Colonic mucosa (tissue), 4 donors: Measurements from ENCODE around the gene SAMD3. TPM values are rescaled to one million over a fixed set of nuclear protein-coding genes. Genes with fewer than 3 reads are reported as not detected.

Experiments used
- DNase-seq: peaks from one replicate; pipeline ENCODE4 v3.0.0-alpha.2; 2020
- H3K27ac ChIP-seq: fragments of 200-600 bp; one replicate; pipeline ENCODE4 v1.8.0; 2021
- H3K27me3 ChIP-seq: fragments of 200-600 bp; one replicate; pipeline ENCODE4 v1.8.0; 2021
- H3K36me3 ChIP-seq: fragments of 200-600 bp; one replicate; pipeline ENCODE4 v1.8.0; 2021
- H3K4me1 ChIP-seq: fragments of 200-600 bp; one replicate; pipeline ENCODE4 v1.8.0; 2021; ENCODE audit warnings: mild to moderate bottlenecking
- H3K4me3 ChIP-seq: fragments of 200-600 bp; one replicate; pipeline ENCODE4 v1.8.0; 2021
- H3K9ac ChIP-seq, 2 donors: one replicate each; pipeline ENCODE4 v1.7.0; 2013; ENCODE audit warnings: control low read depth in 2 of 2, low read depth in 2 of 2, low read length in 2 of 2
- H3K9me3 ChIP-seq: fragments of 200-600 bp; one replicate; pipeline ENCODE4 v1.8.0; 2021
- intact Hi-C: fragments of 100-400 bp; cut with DNase I; formaldehyde crosslinking; loops from one replicate; pipeline ENCODE4 v1.14.1; 2022
- total RNA-seq, 2 donors: library from RNA; stranded (reverse); fragmentation: NEBNext Ultra II Directional in 1 of 2; extraction: Animal tissue kit (Norgen Biotek cat#: 25700) in 1 of 2; gene quantifications; one replicate each; pipeline ENCODE4 v1.2.1, GENCODE V29; 2021
- TF ChIP-seq, protein P1 (sequence below): fragments of 200-600 bp; IDR thresholded peaks from one replicate; pipeline ENCODE4 v1.8.0; 2022; ENCODE audit warnings: antibody characterized with exemption, mild to moderate bottlenecking
- donor health status: healthy.
- donor health status: DM: no; HTN: no; CAD: no.
- donor health status: DM: no; HTN: no; CAD: no.

Gene SAMD3
- total RNA-seq, 2 donors from 2014 or later: 1.7 to 5.1 TPM

DNA sequence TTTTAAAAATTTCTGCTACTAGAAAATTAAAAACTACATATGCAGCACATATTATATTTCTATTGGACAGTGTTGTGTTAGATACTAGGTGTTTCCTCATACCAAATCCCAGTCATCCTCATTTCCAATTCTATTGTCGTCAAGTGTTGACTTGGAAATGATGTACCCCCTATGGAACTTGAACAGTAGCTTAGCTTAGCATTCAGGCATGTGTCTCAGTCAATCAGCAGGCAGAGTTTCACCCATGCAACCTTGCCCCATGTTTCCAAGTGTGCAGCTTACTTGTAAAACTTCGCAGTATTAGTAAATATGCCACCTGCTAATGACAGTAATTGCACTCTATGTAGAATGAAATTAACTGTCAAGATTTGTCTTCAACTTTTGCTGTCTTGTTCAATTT is 59.5 kb downstream of the SAMD3 start:
- no peak for DNase-seq
- no peak overlapping the region for H3K9ac ChIP-seq
- H3K27me3 ChIP-seq: no peaks in the 10 kb centered on the region
- no peaks in the 10 kb centered on the region for H3K36me3 ChIP-seq
- no peaks in the 10 kb centered on the region for H3K4me1 ChIP-seq
- intact Hi-C loops: no loop called here
- H3K4me3 ChIP-seq: no peak overlapping the region
- TF ChIP-seq, protein P1, sequence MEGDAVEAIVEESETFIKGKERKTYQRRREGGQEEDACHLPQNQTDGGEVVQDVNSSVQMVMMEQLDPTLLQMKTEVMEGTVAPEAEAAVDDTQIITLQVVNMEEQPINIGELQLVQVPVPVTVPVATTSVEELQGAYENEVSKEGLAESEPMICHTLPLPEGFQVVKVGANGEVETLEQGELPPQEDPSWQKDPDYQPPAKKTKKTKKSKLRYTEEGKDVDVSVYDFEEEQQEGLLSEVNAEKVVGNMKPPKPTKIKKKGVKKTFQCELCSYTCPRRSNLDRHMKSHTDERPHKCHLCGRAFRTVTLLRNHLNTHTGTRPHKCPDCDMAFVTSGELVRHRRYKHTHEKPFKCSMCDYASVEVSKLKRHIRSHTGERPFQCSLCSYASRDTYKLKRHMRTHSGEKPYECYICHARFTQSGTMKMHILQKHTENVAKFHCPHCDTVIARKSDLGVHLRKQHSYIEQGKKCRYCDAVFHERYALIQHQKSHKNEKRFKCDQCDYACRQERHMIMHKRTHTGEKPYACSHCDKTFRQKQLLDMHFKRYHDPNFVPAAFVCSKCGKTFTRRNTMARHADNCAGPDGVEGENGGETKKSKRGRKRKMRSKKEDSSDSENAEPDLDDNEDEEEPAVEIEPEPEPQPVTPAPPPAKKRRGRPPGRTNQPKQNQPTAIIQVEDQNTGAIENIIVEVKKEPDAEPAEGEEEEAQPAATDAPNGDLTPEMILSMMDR: no peak
- no peak overlapping the region for H3K27ac ChIP-seq
- no peaks in the 10 kb centered on the region for H3K9me3 ChIP-seq

DNA sequence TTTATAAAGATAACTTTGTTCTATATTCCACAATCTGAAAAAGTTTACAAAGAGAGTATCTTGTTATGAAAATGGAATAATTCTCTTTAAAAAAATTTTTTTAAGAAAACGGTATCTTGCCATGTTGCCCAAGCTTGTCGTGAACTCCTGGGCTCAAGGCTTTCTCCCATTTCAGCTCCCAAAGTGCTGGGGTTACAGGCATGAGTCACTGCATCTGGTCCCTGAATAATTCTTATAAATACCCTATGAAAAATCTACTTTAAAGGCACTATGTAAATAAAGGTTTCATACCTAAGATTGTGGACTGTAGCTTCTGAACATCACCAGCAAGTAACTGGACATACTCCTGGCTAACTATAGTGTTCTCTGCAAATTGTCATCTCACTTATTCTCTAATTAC is 60.3 kb downstream of the SAMD3 start:
- Histone ChIP-seq H3K4me1 (no peaks in the 10 kb centered on the region), H3K27ac (no peak overlapping the region), H3K27me3 (no peaks in the 10 kb centered on the region), H3K4me3 (no peak overlapping the region), H3K36me3 (no peaks in the 10 kb centered on the region), H3K9ac (no peak overlapping the region), H3K9me3 (no peaks in the 10 kb centered on the region)
- TF ChIP-seq, protein P1: no peak
- intact Hi-C loops: no loop called here
- DNase-seq: no peak

GRCh38 chr6:130161683-130162404 is 60.9 kb downstream of the SAMD3 start:
- TF ChIP-seq, protein P1: no peak
- no peaks in the 10 kb centered on the region for H3K36me3 ChIP-seq
- no peaks in the 10 kb centered on the region for H3K9me3 ChIP-seq
- H3K27ac ChIP-seq: no peak overlapping the region
- intact Hi-C loops: no loop called here
- no peak for DNase-seq
- H3K4me3 ChIP-seq: no peak overlapping the region
- H3K27me3 ChIP-seq: no peaks in the 10 kb centered on the region
- no peak overlapping the region for H3K9ac ChIP-seq
- no peaks in the 10 kb centered on the region for H3K4me1 ChIP-seq

- H3K4me3 ChIP-seq: no peak overlapping the region
- H3K36me3 ChIP-seq: no peaks in the 10 kb centered on the region
- H3K27ac ChIP-seq: no peak overlapping the region
- intact Hi-C loops: no loop called here
- no peak for DNase-seq
- no peak overlapping the region for H3K9ac ChIP-seq
- TF ChIP-seq, protein P1: no peak
- no peaks in the 10 kb centered on the region for H3K27me3 ChIP-seq
- H3K9me3 ChIP-seq: no peaks in the 10 kb centered on the region
- no peaks in the 10 kb centered on the region for H3K4me1 ChIP-seq
These were observed 62.8 kb downstream of the SAMD3 start for GRCh38 chr6:130159956-130160355.

DNA sequence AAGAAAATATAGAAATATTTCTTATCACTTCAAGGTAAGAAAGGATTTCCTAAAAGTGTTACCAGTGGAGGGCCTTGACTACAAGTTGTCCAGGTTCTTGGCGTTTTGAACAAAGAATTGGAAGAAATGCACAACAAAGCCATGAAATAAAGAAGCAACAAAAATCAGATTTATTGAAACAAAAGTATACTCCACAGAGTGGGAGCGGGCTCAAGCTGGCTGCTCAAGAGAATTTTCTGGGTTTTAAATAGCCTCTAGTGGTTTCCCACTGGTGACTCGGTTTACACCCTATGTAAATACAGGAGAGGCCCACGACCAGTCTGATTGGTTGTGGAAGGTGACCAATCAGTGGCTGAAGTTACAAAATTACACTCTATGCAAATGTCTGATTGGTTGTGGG is 64.2 kb downstream of the SAMD3 start:
- intact Hi-C loops: no loop called here
- H3K4me1 ChIP-seq: no peaks in the 10 kb centered on the region

More for the DNA sequence above, 64.2 kb downstream of the SAMD3 start:
- H3K27me3 ChIP-seq: no peaks in the 10 kb centered on the region
- H3K9me3 ChIP-seq: no peaks in the 10 kb centered on the region
- TF ChIP-seq, protein P1: no peak
- no peak for DNase-seq
- no peak overlapping the region for H3K9ac ChIP-seq
- no peak overlapping the region for H3K4me3 ChIP-seq
- H3K36me3 ChIP-seq: no peaks in the 10 kb centered on the region
- no peak overlapping the region for H3K27ac ChIP-seq
